Transverse colon (tissue), 4 donors: ENCODE results near the gene ASPG. TPM values are rescaled to one million over a fixed set of nuclear protein-coding genes. Genes with fewer than 3 reads are reported as not detected.
A peak's percentile ranks its signal among the peaks of the same experiment; 100 is the strongest.

Experiments used
- DNase-seq: peaks from one replicate; pipeline ENCODE4 v3.0.0-alpha.2; 2019
- H3K27ac ChIP-seq, 4 donors: fragments of 200-600 bp; sonication (generic); 2 replicates each; pipeline ENCODE4 v1.5.1; 2016 to 2018; ENCODE audit warnings: inconsistent platforms in 4 of 4
- H3K27me3 ChIP-seq: fragments of 200-600 bp; sonication (generic); 2 replicates; pipeline ENCODE4 v1.5.1; 2017; ENCODE audit warnings: inconsistent platforms
- H3K36me3 ChIP-seq, 4 donors: fragments of 200-600 bp; sonication (generic); 2 replicates each; pipeline ENCODE4 v1.5.1; 2017 to 2019; ENCODE audit warnings: inconsistent platforms in 4 of 4
- H3K4me1 ChIP-seq, 4 donors: fragments of 200-600 bp; sonication (generic); 2 replicates each; pipeline ENCODE4 v1.5.1; 2017 to 2020; ENCODE audit warnings: inconsistent platforms in 4 of 4
- H3K4me3 ChIP-seq, 4 donors: fragments of 200-600 bp; sonication (generic); 1 replicate in 1 of 4; 2 replicates in 3 of 4; pipeline versions ENCODE4 v1.5.1 to v1.6.1; 2017 to 2019; ENCODE audit warnings: inconsistent platforms in 4 of 4
- H3K9me3 ChIP-seq, 2 donors: fragments of 200-600 bp; sonication (generic); 2 replicates each; pipeline ENCODE4 v1.5.1; 2017 to 2019; ENCODE audit warnings: inconsistent platforms in 2 of 2
- EP300 ChIP-seq: sonication (generic); formaldehyde crosslinking; IDR thresholded peaks from one replicate; pipeline ENCODE4 v1.6.1; 2017; ENCODE audit warnings: antibody characterized with exemption, low read depth
- POLR2A ChIP-seq: fragments of 450-650 bp; IDR thresholded peaks from one replicate; pipeline ENCODE4 v1.6.1; 2016; ENCODE audit warnings: antibody characterized with exemption, mild to moderate bottlenecking, moderate library complexity
- POLR2AphosphoS5 ChIP-seq, 3 donors: sonication (generic); formaldehyde crosslinking; IDR thresholded peaks; one replicate each; pipeline ENCODE4 v1.6.1; 2016; ENCODE audit warnings: antibody characterized with exemption in 3 of 3
- WGBS, 2 donors: methylation state at CpG; one replicate each; pipeline ENCODE4 v1.1.5; 2018; ENCODE audit warnings: low coverage in 1 of 2; 5-methylcytosine and 5-hydroxymethylcytosine counted together
- in situ Hi-C, 4 donors: fragments of 200-750 bp; cut with MboI; loops; one replicate each; pipeline versions ENCODE4 v1.15.0 to v1.15.1; 2017; ENCODE audit warnings: low sequenced_read_pairs in 3 of 4, low pct_ligation_motif_present in 1 of 4, low pct_unique_long_range_greater_than_20kb in 1 of 4
- intact Hi-C: fragments of 100-400 bp; cut with DNase I; formaldehyde crosslinking; loops from one replicate; pipeline ENCODE4 v1.15.1; 2023; ENCODE audit warnings: low total_unique reads
- total RNA-seq, 4 donors: library from RNA; depleted of rRNA; stranded (reverse); fragments of >200 nt; gene quantifications; one replicate each; pipeline ENCODE4 v1.1.0, GENCODE V29; 2016
- TF ChIP-seq, protein P1 (sequence below), 5 experiments: fragments of 200-600 bp in 3 of 5; fragments of 450-650 bp in 2 of 5; sonication (generic) in 3 of 5; IDR thresholded peaks; 1 replicate in 2 of 5; 2 replicates in 3 of 5; pipeline ENCODE4 v1.5.1; 2016 to 2017; ENCODE audit warnings: antibody characterized with exemption in 5 of 5, inconsistent platforms in 3 of 5, mild to moderate bottlenecking in 2 of 5, moderate library complexity in 1 of 5

Gene ASPG
- total RNA-seq, 4 donors from 2014 or later = 4.4 to 20.3 (median 8.7) TPM

- Histone ChIP-seq H3K4me3 (peak overlapping the region in 1 of 4 donors; percentile 55), H3K27ac (no peak overlapping the region), H3K36me3 (no peaks in the 10 kb centered on the region), H3K27me3 (peaks cover 82% of the 10 kb centered on the region), H3K9me3 (no peaks in the 10 kb centered on the region), H3K4me1 (peaks cover 12 to 49% (median 45%) of the 10 kb centered on the region in 4 donors)
- TF ChIP-seq, protein P1, sequence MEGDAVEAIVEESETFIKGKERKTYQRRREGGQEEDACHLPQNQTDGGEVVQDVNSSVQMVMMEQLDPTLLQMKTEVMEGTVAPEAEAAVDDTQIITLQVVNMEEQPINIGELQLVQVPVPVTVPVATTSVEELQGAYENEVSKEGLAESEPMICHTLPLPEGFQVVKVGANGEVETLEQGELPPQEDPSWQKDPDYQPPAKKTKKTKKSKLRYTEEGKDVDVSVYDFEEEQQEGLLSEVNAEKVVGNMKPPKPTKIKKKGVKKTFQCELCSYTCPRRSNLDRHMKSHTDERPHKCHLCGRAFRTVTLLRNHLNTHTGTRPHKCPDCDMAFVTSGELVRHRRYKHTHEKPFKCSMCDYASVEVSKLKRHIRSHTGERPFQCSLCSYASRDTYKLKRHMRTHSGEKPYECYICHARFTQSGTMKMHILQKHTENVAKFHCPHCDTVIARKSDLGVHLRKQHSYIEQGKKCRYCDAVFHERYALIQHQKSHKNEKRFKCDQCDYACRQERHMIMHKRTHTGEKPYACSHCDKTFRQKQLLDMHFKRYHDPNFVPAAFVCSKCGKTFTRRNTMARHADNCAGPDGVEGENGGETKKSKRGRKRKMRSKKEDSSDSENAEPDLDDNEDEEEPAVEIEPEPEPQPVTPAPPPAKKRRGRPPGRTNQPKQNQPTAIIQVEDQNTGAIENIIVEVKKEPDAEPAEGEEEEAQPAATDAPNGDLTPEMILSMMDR (IDR thresholded peaks at IDR 0.05) = no peak
- TF ChIP-seq POLR2A = no peak
- no peak for TF ChIP-seq POLR2AphosphoS5 (IDR thresholded peaks at IDR 0.05)
- TF ChIP-seq EP300 = no peak
- in situ Hi-C loops = loop anchor here (25.0 kb wide), 1 partner anchor 426 kb away; no protein-coding TSS in a partner anchor
- WGBS, 2 donors = 6% methylated on average over 57 of the region's 77 CpGs; no CpG with 5 or more reads in 1 of the 2 donors
- intact Hi-C loops = loop anchor here (1.0 to 5.0 kb wide), 3 partner anchors 42 to 506 kb away; no protein-coding TSS in a partner anchor
- DNase-seq = no peak
Measured at GRCh38 chr14:104136472-104137296, 51.2 kb downstream of the ASPG start.

- H3K36me3 ChIP-seq = no peaks in the 10 kb centered on the region
- peaks cover 74% of the 10 kb centered on the region for H3K27me3 ChIP-seq
- H3K4me3 ChIP-seq = peak overlapping the region; percentile 32 to 55 (median 43)
- H3K27ac ChIP-seq = peak overlapping the region in 3 of 4 donors; percentile 9 to 57 (median 36)
- no peaks in the 10 kb centered on the region for H3K9me3 ChIP-seq
- 2% methylated on average over 83 of the region's 88 CpGs; no CpG with 5 or more reads in 1 of the 2 donors for WGBS, 2 donors
- peak; percentile 73 for DNase-seq
- TF ChIP-seq, protein P1 (IDR thresholded peaks at IDR 0.05) = peak; percentile 59 to 96 (median 87)
- no peak for TF ChIP-seq POLR2AphosphoS5 (IDR thresholded peaks at IDR 0.05)
- TF ChIP-seq EP300 = no peak
- intact Hi-C loops = loop anchor here (1.0 to 5.0 kb wide), 2 partner anchors 427 to 505 kb away; no protein-coding TSS in a partner anchor
- peaks cover 12 to 49% (median 45%) of the 10 kb centered on the region in 4 donors for H3K4me1 ChIP-seq
- in situ Hi-C loops = loop anchor here (25.0 kb wide), 1 partner anchor 425 kb away; no protein-coding TSS in a partner anchor
Measured at GRCh38 chr14:104137297-104138097, 52.0 kb downstream of the ASPG start.

DNA sequence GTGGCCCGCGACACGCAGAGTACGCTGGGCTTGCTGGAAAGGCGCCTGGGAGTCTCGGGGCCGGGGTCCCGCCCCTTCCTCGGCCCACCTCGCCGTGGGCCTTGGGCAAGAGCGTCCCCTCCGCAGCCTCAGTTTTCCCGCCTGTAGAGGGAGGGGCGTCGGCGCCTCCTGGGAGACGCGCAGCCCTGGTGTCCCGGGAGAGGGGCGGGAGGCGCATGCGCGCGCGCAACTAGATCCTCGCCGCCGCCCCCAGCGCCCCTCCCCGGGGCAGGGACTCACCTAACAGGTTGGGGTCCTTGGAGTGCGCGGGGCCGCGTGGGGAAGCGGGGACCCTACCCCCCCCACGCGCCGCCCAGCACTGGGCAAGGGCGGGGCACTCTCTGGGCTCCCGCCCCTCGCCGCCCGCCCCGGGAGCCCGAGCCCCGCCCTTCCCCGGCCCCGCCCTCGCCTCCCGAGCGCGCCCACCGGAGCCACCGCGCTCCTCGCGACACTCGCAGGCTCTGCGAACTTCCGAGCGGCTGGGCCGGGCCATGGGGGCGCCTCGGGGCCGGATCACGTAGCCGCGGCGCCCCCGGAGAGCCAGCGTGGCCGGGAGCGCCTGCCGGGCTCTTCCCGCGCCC is 52.7 kb downstream of the ASPG start, which contains the start of gene KIF26A:
KIF26A (plus strand) TSS at position 490 of the 620 bp plus-strand sequence. CDS start 136 bp downstream, outside the sequence.
- intact Hi-C loops (loop anchor here (5.0 kb wide), 1 partner anchor 504 kb away; no protein-coding TSS in a partner anchor), in situ Hi-C loops (loop anchor here (25.0 kb wide), 1 partner anchor 424 kb away; no protein-coding TSS in a partner anchor)
- peak; percentile 47 for DNase-seq
- H3K27ac ChIP-seq = peak within 1 kb of the TSS in 3 of 4 donors; percentile 24 to 57 (median 36)
- no peaks in the 10 kb centered on the region for H3K9me3 ChIP-seq
- TF ChIP-seq EP300 = no peak
- no peak for TF ChIP-seq POLR2A
- no peak for TF ChIP-seq POLR2AphosphoS5 (IDR thresholded peaks at IDR 0.05)
- TF ChIP-seq, protein P1 (IDR thresholded peaks at IDR 0.05) = no peak
- WGBS, 2 donors = 2% methylated on average over 18 of the region's 77 CpGs; no CpG with 5 or more reads in 1 of the 2 donors
- H3K4me3 ChIP-seq = peak within 1 kb of the TSS; percentile 32 to 55 (median 43)
- H3K4me1 ChIP-seq = peaks cover 12 to 49% (median 45%) of the 10 kb centered on the region in 4 donors
- peaks cover 67% of the 10 kb centered on the region for H3K27me3 ChIP-seq
- H3K36me3 ChIP-seq = no peaks in the 10 kb centered on the region
